OCI-LY1 (cell line): Measurements from ENCODE around the gene TLK1.

ENCODE experiments used
- H2AFZ ChIP-seq: fragments of 200-600 bp; sonication (generic), shearing (Covaris generic); 2 replicates; pipeline ENCODE4 v1.6.0; 2014; ENCODE audit warnings: antibody characterized with exemption, mild to moderate bottlenecking, low read length
- H3F3A ChIP-seq: fragments of 200-600 bp; sonication (generic), shearing (Covaris generic); 2 replicates; pipeline ENCODE4 v1.6.0; 2014; ENCODE audit warnings: mild to moderate bottlenecking, antibody characterized with exemption, low read length, moderate library complexity; ENCODE audit not compliant: insufficient read depth
- H3K27ac ChIP-seq: fragments of 200-600 bp; sonication (generic); 2 replicates; pipeline ENCODE4 v1.5.1; 2014; ENCODE audit warnings: low read length, mixed run types, mild to moderate bottlenecking, low read depth; ENCODE audit not compliant: poor library complexity, severe bottlenecking
- H3K27me3 ChIP-seq: fragments of 200-600 bp; sonication (generic); 2 replicates; pipeline ENCODE4 v1.6.0; 2014; ENCODE audit warnings: antibody characterized with exemption, mild to moderate bottlenecking, low read length, moderate library complexity; ENCODE audit not compliant: insufficient read depth
- H3K36me3 ChIP-seq: fragments of 200-600 bp; sonication (generic); 2 replicates; pipeline ENCODE4 v1.6.1; 2014; ENCODE audit warnings: mild to moderate bottlenecking, antibody characterized with exemption, low read length, moderate library complexity, mixed read lengths; ENCODE audit not compliant: insufficient read depth
- H3K4me1 ChIP-seq: fragments of 200-600 bp; sonication (generic); 2 replicates; pipeline ENCODE4 v1.5.1; 2014; ENCODE audit warnings: mild to moderate bottlenecking, low read length, moderate library complexity; ENCODE audit not compliant: insufficient read depth, severe bottlenecking
- H3K4me2 ChIP-seq: fragments of 200-600 bp; sonication (generic), shearing (Covaris generic); 2 replicates; pipeline ENCODE4 v1.6.1; 2014; ENCODE audit warnings: low read length
- H3K4me3 ChIP-seq: fragments of 200-600 bp; sonication (generic); 2 replicates; pipeline ENCODE4 v1.5.1; 2014; ENCODE audit warnings: low read length, low read depth, mild to moderate bottlenecking, mixed read lengths; ENCODE audit not compliant: poor library complexity, severe bottlenecking
- H3K79me2 ChIP-seq: fragments of 200-600 bp; shearing (Covaris generic); 2 replicates; pipeline ENCODE4 v1.6.1; 2016; ENCODE audit warnings: mixed run types, low read length, mixed read lengths; ENCODE audit not compliant: insufficient read depth
- H3K9ac ChIP-seq: fragments of 200-600 bp; sonication (generic), shearing (Covaris generic); 2 replicates; pipeline ENCODE4 v1.6.1; 2014; ENCODE audit warnings: mild to moderate bottlenecking, low read length, mixed read lengths
- H3K9me2 ChIP-seq: fragments of 200-600 bp; sonication (generic), shearing (Covaris generic); 2 replicates; pipeline ENCODE4 v1.6.1; 2014; ENCODE audit warnings: low read depth, mild to moderate bottlenecking, low read length, mixed read lengths
- H3K9me3 ChIP-seq: fragments of 200-600 bp; shearing (Covaris generic); 2 replicates; pipeline ENCODE4 v1.6.1; 2014; ENCODE audit warnings: low read length, mixed read lengths
- H4K20me1 ChIP-seq: fragments of 200-600 bp; sonication (generic), shearing (Covaris generic); 2 replicates; pipeline ENCODE4 v1.6.0; 2016; ENCODE audit warnings: mild to moderate bottlenecking, low read length; ENCODE audit not compliant: insufficient read depth
- CTCF ChIP-seq: fragments of 200-600 bp; sonication (generic), shearing (Covaris generic); IDR thresholded peaks from 2 replicates; pipeline ENCODE4 v1.5.1; 2017; ENCODE audit warnings: mild to moderate bottlenecking, antibody characterized with exemption, low read length, moderate library complexity, mixed read lengths
- EZH2 ChIP-seq: fragments of 200-600 bp; sonication (generic), shearing (Covaris generic); IDR thresholded peaks from 2 replicates; pipeline ENCODE4 v1.8.0; 2017; ENCODE audit warnings: borderline replicate concordance, mixed run types, mild to moderate bottlenecking, antibody characterized with exemption, low read length, moderate library complexity, mixed read lengths

Gene TLK1

GRCh38 chr2:171147081-171147480, 13.6 kb downstream of the TLK1 start:
- Histone ChIP-seq H3K9me2 (no peaks in the 10 kb centered on the region), H3K27me3 (no peaks in the 10 kb centered on the region), H3K36me3 (peaks cover 9% of the 10 kb centered on the region; the same call in 1 of the 2 replicates), H3K27ac (no peak overlapping the region), H3K4me2 (no peak overlapping the region), H3K4me1 (peaks cover 13% of the 10 kb centered on the region), H3K79me2 (peaks cover 100% of the 10 kb centered on the region), H4K20me1 (no peaks in the 10 kb centered on the region; the same call in 1 of the 2 replicates), H3K4me3 (no peak overlapping the region), H3F3A (peaks cover 8% of the 10 kb centered on the region; the same call in 1 of the 2 replicates), H3K9me3 (peaks cover 5% of the 10 kb centered on the region; the same call in 1 of the 2 replicates), H2AFZ (no peak overlapping the region), H3K9ac (no peak overlapping the region)
- TF ChIP-seq CTCF = no peak
- TF ChIP-seq EZH2 = no peak

GRCh38 chr2:171146633-171147032, 14.1 kb downstream of the TLK1 start:
- H3K4me2 ChIP-seq = no peak overlapping the region
- H4K20me1 ChIP-seq = no peaks in the 10 kb centered on the region; the same call in 1 of the 2 replicates
- H3K27ac ChIP-seq = no peak overlapping the region

GRCh38 chr2:171146071-171146470, 14.6 kb downstream of the TLK1 start:
- Histone ChIP-seq H3K9ac (no peak overlapping the region), H2AFZ (no peak overlapping the region), H3K4me1 (peaks cover 23% of the 10 kb centered on the region), H3K36me3 (peaks cover 9% of the 10 kb centered on the region; the same call in 1 of the 2 replicates), H3K4me2 (no peak overlapping the region), H3K27me3 (no peaks in the 10 kb centered on the region), H3K79me2 (peaks cover 100% of the 10 kb centered on the region), H3F3A (peaks cover 8% of the 10 kb centered on the region; the same call in 1 of the 2 replicates), H3K27ac (no peak overlapping the region), H3K4me3 (no peak overlapping the region), H3K9me3 (peaks cover 5% of the 10 kb centered on the region; the same call in 1 of the 2 replicates), H4K20me1 (no peaks in the 10 kb centered on the region; the same call in 1 of the 2 replicates), H3K9me2 (no peaks in the 10 kb centered on the region)
- TF ChIP-seq EZH2 (no peak), CTCF (no peak)

More at GRCh38 chr2:171146633-171147032, 14.1 kb downstream of the TLK1 start:
- TF ChIP-seq EZH2 (no peak), CTCF (no peak)
- no peaks in the 10 kb centered on the region for H3K9me2 ChIP-seq
- H2AFZ ChIP-seq = no peak overlapping the region
- H3K36me3 ChIP-seq = peaks cover 9% of the 10 kb centered on the region; the same call in 1 of the 2 replicates
- no peaks in the 10 kb centered on the region for H3K27me3 ChIP-seq
- H3K79me2 ChIP-seq = peaks cover 100% of the 10 kb centered on the region
- no peak overlapping the region for H3K4me3 ChIP-seq
- H3K9ac ChIP-seq = no peak overlapping the region
- peaks cover 8% of the 10 kb centered on the region; the same call in 1 of the 2 replicates for H3F3A ChIP-seq
- peaks cover 5% of the 10 kb centered on the region; the same call in 1 of the 2 replicates for H3K9me3 ChIP-seq
- peaks cover 18% of the 10 kb centered on the region for H3K4me1 ChIP-seq
